Upper lobe of right lung (tissue), 1 donor: ENCODE results near the gene ZNF407. TPM values are rescaled to one million over a fixed set of nuclear protein-coding genes. Genes with fewer than 3 reads are reported as not detected.

ENCODE experiments used
- ATAC-seq: fragments of 200-7000 bp; cut with Tn5 transposase; one replicate; pipeline ENCODE4 v1.9.1; 2020; ENCODE audit warnings: mild to moderate bottlenecking, moderate library complexity
- DNase-seq: peaks from one replicate; pipeline ENCODE4 v3.0.0-alpha.2; 2020
- H3K27ac ChIP-seq: fragments of 200-600 bp; one replicate; pipeline ENCODE4 v1.8.0; 2022
- H3K27me3 ChIP-seq: fragments of 200-600 bp; one replicate; pipeline ENCODE4 v1.8.0; 2022; ENCODE audit warnings: mild to moderate bottlenecking
- H3K36me3 ChIP-seq: fragments of 200-600 bp; one replicate; pipeline ENCODE4 v1.8.0; 2022
- H3K4me1 ChIP-seq: fragments of 200-600 bp; one replicate; pipeline ENCODE4 v1.8.0; 2022
- H3K4me3 ChIP-seq: fragments of 200-600 bp; one replicate; pipeline ENCODE4 v1.8.0; 2022; ENCODE audit warnings: mild to moderate bottlenecking
- H3K9me3 ChIP-seq: fragments of 200-600 bp; one replicate; pipeline ENCODE4 v1.8.0; 2022
- CTCF ChIP-seq: fragments of 200-600 bp; IDR thresholded peaks from one replicate; pipeline ENCODE4 v1.8.0; 2022; ENCODE audit warnings: antibody characterized with exemption
- intact Hi-C: fragments of 100-400 bp; cut with DNase I; formaldehyde crosslinking; loops from one replicate; pipeline ENCODE4 v1.11.0; 2022
- total RNA-seq: library from RNA; stranded (reverse); fragmentation: NEBNext Ultra II Directional; extraction: Animal tissue kit (Norgen Biotek cat#: 25700); gene quantifications from one replicate; pipeline ENCODE4 v1.2.1, GENCODE V29; 2021
- donor health status: DM: no; HTN: yes; CAD: no; lungs with severe emphysema.

Gene ZNF407
- total RNA-seq, 1 donor from 2014 or later, result 18.4 TPM

- Histone ChIP-seq H3K27ac (no peak overlapping the region), H3K4me3 (no peak overlapping the region), H3K4me1 (no peaks in the 10 kb centered on the region), H3K9me3 (no peaks in the 10 kb centered on the region), H3K36me3 (no peaks in the 10 kb centered on the region), H3K27me3 (no peaks in the 10 kb centered on the region)
- DNase-seq, result no peak
- no peak for TF ChIP-seq CTCF
- intact Hi-C loops, result no loop called here
- ATAC-seq, result peak; percentile 49
These were observed 434.1 kb downstream of the ZNF407 start for GRCh38 chr18:75031717-75032317.

GRCh38 chr18:75033516-75033915 lies 435.8 kb downstream of the ZNF407 start:
- no peak for TF ChIP-seq CTCF
- Histone ChIP-seq H3K27me3 (no peaks in the 10 kb centered on the region), H3K4me3 (no peak overlapping the region), H3K27ac (no peak overlapping the region), H3K36me3 (no peaks in the 10 kb centered on the region), H3K4me1 (no peaks in the 10 kb centered on the region), H3K9me3 (no peaks in the 10 kb centered on the region)
- DNase-seq (no peak), ATAC-seq (no peak)
- intact Hi-C loops, result no loop called here

- no peaks in the 10 kb centered on the region for H3K4me1 ChIP-seq
- intact Hi-C loops, result no loop called here
- TF ChIP-seq CTCF, result no peak
These were observed 437.3 kb downstream of the ZNF407 start for GRCh38 chr18:75034937-75035336.

GRCh38 chr18:75035928-75036327 lies 438.3 kb downstream of the ZNF407 start:
- intact Hi-C loops, result no loop called here
- no peaks in the 10 kb centered on the region for H3K36me3 ChIP-seq
- H3K27ac ChIP-seq, result no peak overlapping the region
- no peak for TF ChIP-seq CTCF
- ATAC-seq (no peak), DNase-seq (no peak)
- no peaks in the 10 kb centered on the region for H3K4me1 ChIP-seq
- no peaks in the 10 kb centered on the region for H3K27me3 ChIP-seq
- H3K9me3 ChIP-seq, result no peaks in the 10 kb centered on the region
- no peak overlapping the region for H3K4me3 ChIP-seq

More at GRCh38 chr18:75034937-75035336, 437.3 kb downstream of the ZNF407 start:
- Histone ChIP-seq H3K4me3 (no peak overlapping the region), H3K27me3 (no peaks in the 10 kb centered on the region), H3K36me3 (no peaks in the 10 kb centered on the region), H3K27ac (no peak overlapping the region), H3K9me3 (no peaks in the 10 kb centered on the region)
- DNase-seq (no peak), ATAC-seq (no peak)

GRCh38 chr18:75036917-75037688 lies 439.4 kb downstream of the ZNF407 start:
- intact Hi-C loops, result no loop called here
- no peak for DNase-seq
- H3K4me1 ChIP-seq, result no peaks in the 10 kb centered on the region
- no peaks in the 10 kb centered on the region for H3K36me3 ChIP-seq
- H3K4me3 ChIP-seq, result no peak overlapping the region
- ATAC-seq, result no peak
- TF ChIP-seq CTCF, result no peak
- no peak overlapping the region for H3K27ac ChIP-seq
- no peaks in the 10 kb centered on the region for H3K9me3 ChIP-seq
- no peaks in the 10 kb centered on the region for H3K27me3 ChIP-seq
